GM12873 (cell line): ENCODE data around the gene INAFM1.

ENCODE experiments used
- CTCF ChIP-seq: IDR thresholded peaks from 2 replicates; pipeline ENCODE4 v1.5.1; 2012; ENCODE audit warnings: low read depth, mild to moderate bottlenecking, moderate library complexity, low read length, control low read depth; ENCODE audit not compliant: insufficient read depth; ENCODE audit errors: missing control alignments

INAFM1 gene

GRCh38 chr19:47239152-47239551, 35.5 kb upstream of the INAFM1 start:
- TF ChIP-seq CTCF = no peak

- TF ChIP-seq CTCF = no peak
Measured at GRCh38 chr19:47239610-47240296, 34.9 kb upstream of the INAFM1 start.

- no peak for TF ChIP-seq CTCF
Measured at GRCh38 chr19:47240556-47240955, 34.1 kb upstream of the INAFM1 start.

- no peak for TF ChIP-seq CTCF
Measured at GRCh38 chr19:47240996-47241918, 33.4 kb upstream of the INAFM1 start.

- no peak for TF ChIP-seq CTCF
Measured at GRCh38 chr19:47241919-47242577, 32.6 kb upstream of the INAFM1 start.

- TF ChIP-seq CTCF = no peak
Measured at GRCh38 chr19:47243364-47243775, 31.3 kb upstream of the INAFM1 start.
